Neuronal stem cell (in vitro differentiated cells): Measurements from ENCODE around the gene ADAMTS17.

Source experiments
- DNase-seq: peaks from one replicate; pipeline ENCODE4 v3.0.0-alpha.2; 2013; ENCODE audit warnings: low spot score
- H2AFZ ChIP-seq: one replicate; pipeline ENCODE4 v1.6.1; 2013; ENCODE audit warnings: mild to moderate bottlenecking, low read length, inconsistent platforms
- H2AK5ac ChIP-seq: 2 replicates; pipeline ENCODE4 v1.6.1; 2013; ENCODE audit warnings: low read depth, mild to moderate bottlenecking, inconsistent platforms, low read length, moderate library complexity, mixed read lengths
- H2BK120ac ChIP-seq: 2 replicates; pipeline ENCODE4 v1.6.1; 2013; ENCODE audit warnings: low read depth, mild to moderate bottlenecking, inconsistent platforms, low read length, moderate library complexity, mixed read lengths
- H2BK12ac ChIP-seq: one replicate; pipeline ENCODE4 v1.6.1; 2013; ENCODE audit warnings: low read length, inconsistent platforms
- H2BK15ac ChIP-seq: 2 replicates; pipeline ENCODE4 v1.6.1; 2013; ENCODE audit warnings: mild to moderate bottlenecking, low read length, inconsistent platforms, mixed read lengths
- H2BK5ac ChIP-seq: one replicate; pipeline ENCODE4 v1.6.1; 2013; ENCODE audit warnings: inconsistent platforms, mild to moderate bottlenecking, low read length, moderate library complexity
- H3K14ac ChIP-seq: one replicate; pipeline ENCODE4 v1.6.1; 2013; ENCODE audit warnings: low read length, inconsistent platforms
- H3K18ac ChIP-seq: 2 replicates; pipeline ENCODE4 v1.6.1; 2013; ENCODE audit warnings: low read length, inconsistent platforms
- H3K23ac ChIP-seq: 2 replicates; pipeline ENCODE4 v1.6.1; 2013; ENCODE audit warnings: low read depth, mild to moderate bottlenecking, mixed read lengths, low read length, inconsistent platforms; ENCODE audit not compliant: poor library complexity
- H3K27ac ChIP-seq: replicated peaks from 3 replicates; pipeline ENCODE4 v1.5.1; 2013; ENCODE audit warnings: low read length, inconsistent platforms
- H3K27me3 ChIP-seq, 3 experiments: 2 replicates each; pipeline ENCODE4 v1.6.1; 2013; ENCODE audit warnings: low read length in 3 of 3, mild to moderate bottlenecking in 2 of 3, inconsistent platforms in 1 of 3, low read depth in 1 of 3, mixed read lengths in 1 of 3, moderate library complexity in 1 of 3; ENCODE audit not compliant: control insufficient read depth in 3 of 3, insufficient read depth in 3 of 3
- H3K36me3 ChIP-seq, 2 donors: replicated peaks in 1 of 2; 2 replicates each; pipeline ENCODE4 v1.6.1; 2013; ENCODE audit warnings: low read length in 2 of 2; ENCODE audit not compliant: control insufficient read depth in 2 of 2, insufficient read depth in 2 of 2
- H3K4ac ChIP-seq: 2 replicates; pipeline ENCODE4 v1.6.1; 2013; ENCODE audit warnings: inconsistent platforms, mild to moderate bottlenecking, low read length, moderate library complexity
- H3K4me1 ChIP-seq, 2 donors: 1 replicate in 1 of 2; 2 replicates in 1 of 2; pipeline ENCODE4 v1.6.1; 2013; ENCODE audit warnings: low read length in 2 of 2, low read depth in 1 of 2; ENCODE audit not compliant: control insufficient read depth in 2 of 2, insufficient read depth in 1 of 2
- H3K4me2 ChIP-seq: one replicate; pipeline ENCODE4 v1.6.1; 2013; ENCODE audit warnings: mild to moderate bottlenecking, low read length, inconsistent platforms; ENCODE audit not compliant: insufficient read depth, poor library complexity, severe bottlenecking
- H3K4me3 ChIP-seq, 2 donors: 2 replicates each; pipeline ENCODE4 v1.5.1; 2013; ENCODE audit warnings: low read length in 2 of 2, mild to moderate bottlenecking in 2 of 2, inconsistent platforms in 1 of 2, moderate library complexity in 1 of 2
- H3K79me1 ChIP-seq: one replicate; pipeline ENCODE4 v1.6.1; 2013; ENCODE audit warnings: low read depth, mild to moderate bottlenecking, inconsistent platforms, low read length, moderate library complexity
- H3K9ac ChIP-seq: one replicate; pipeline ENCODE4 v1.6.1; 2013; ENCODE audit warnings: mild to moderate bottlenecking, low read depth, low read length, inconsistent platforms; ENCODE audit not compliant: poor library complexity
- H3K9me3 ChIP-seq, 2 donors: replicated peaks in 1 of 2; 2 replicates each; pipeline versions ENCODE3 to v1.6.1; 2013; ENCODE audit warnings: low read length in 2 of 2, mild to moderate bottlenecking in 2 of 2, inconsistent platforms in 1 of 2, low read depth in 1 of 2, mixed read lengths in 1 of 2, moderate library complexity in 1 of 2; ENCODE audit not compliant: control insufficient read depth in 2 of 2, insufficient read depth in 1 of 2
- H4K8ac ChIP-seq: one replicate; pipeline ENCODE4 v1.6.1; 2013; ENCODE audit warnings: low read depth, mild to moderate bottlenecking, inconsistent platforms, low read length, moderate library complexity
- H4K91ac ChIP-seq: one replicate; pipeline ENCODE4 v1.6.1; 2013; ENCODE audit warnings: low read length, low read depth, mild to moderate bottlenecking, inconsistent platforms; ENCODE audit not compliant: poor library complexity
- WGBS, 2 donors: extraction: QIAGEN DNeasy Blood & Tissue Kit; methylation state at CpG; one replicate each; pipeline ENCODE4 v1.1.7; 2013; ENCODE audit warnings: missing lambda C conversion rate in 2 of 2, mixed read lengths in 1 of 2; ENCODE audit not compliant: insufficient read length in 2 of 2, insufficient replicate concordance in 1 of 2; ENCODE audit errors: extremely low coverage in 2 of 2; 5-methylcytosine and 5-hydroxymethylcytosine counted together

ADAMTS17 gene

GRCh38 chr15:100307241-100308212 is 34.2 kb downstream of the ADAMTS17 start:
- Histone ChIP-seq H3K27me3 (peaks cover 0 to 8% (median 0%) of the 10 kb centered on the region in 3 experiments), H2BK15ac (no peak overlapping the region), H3K4me1 (no peaks in the 10 kb centered on the region), H3K9ac (no peak overlapping the region), H3K23ac (no peak overlapping the region), H3K79me1 (no peaks in the 10 kb centered on the region), H3K27ac (no peak overlapping the region), H3K4me3 (no peak overlapping the region), H3K18ac (no peak overlapping the region), H3K9me3 (no peaks in the 10 kb centered on the region), H2AK5ac (no peak overlapping the region), H4K91ac (no peak overlapping the region), H3K4me2 (no peak overlapping the region), H3K4ac (no peak overlapping the region), H2BK120ac (no peak overlapping the region), H2BK12ac (no peak overlapping the region), H4K8ac (no peak overlapping the region), H3K14ac (no peak overlapping the region), H3K36me3 (no peaks in the 10 kb centered on the region), H2AFZ (no peak overlapping the region), H2BK5ac (no peak overlapping the region)
- no peak for DNase-seq
- WGBS, 2 donors = no CpG with 5 or more reads among the region's 16 CpGs

GRCh38 chr15:100306098-100306497 is 35.7 kb downstream of the ADAMTS17 start:
- no peak overlapping the region for H2AFZ ChIP-seq
- H3K9ac ChIP-seq = no peak overlapping the region
- H3K23ac ChIP-seq = no peak overlapping the region
- no peak overlapping the region for H3K27ac ChIP-seq
- no CpG with 5 or more reads among the region's 8 CpGs for WGBS, 2 donors
- H3K27me3 ChIP-seq = peaks cover 0 to 8% (median 0%) of the 10 kb centered on the region in 3 experiments
- H2AK5ac ChIP-seq = peak overlapping the region; percentile 9
- H2BK120ac ChIP-seq = no peak overlapping the region
- no peak overlapping the region for H3K14ac ChIP-seq
- no peak overlapping the region for H3K4ac ChIP-seq
- no peaks in the 10 kb centered on the region for H3K36me3 ChIP-seq
- H2BK5ac ChIP-seq = no peak overlapping the region
- H3K4me1 ChIP-seq = no peaks in the 10 kb centered on the region
- H3K18ac ChIP-seq = no peak overlapping the region
- no peaks in the 10 kb centered on the region for H3K9me3 ChIP-seq
- no peak overlapping the region for H4K91ac ChIP-seq
- no peak for DNase-seq
- no peak overlapping the region for H2BK12ac ChIP-seq
- H4K8ac ChIP-seq = no peak overlapping the region
- H2BK15ac ChIP-seq = no peak overlapping the region
- no peak overlapping the region for H3K4me3 ChIP-seq
- H3K79me1 ChIP-seq = no peaks in the 10 kb centered on the region
- no peak overlapping the region for H3K4me2 ChIP-seq

GRCh38 chr15:100301910-100302431 is 39.8 kb downstream of the ADAMTS17 start:
- Histone ChIP-seq H2BK15ac (no peak overlapping the region), H3K4me1 (no peaks in the 10 kb centered on the region), H3K23ac (no peak overlapping the region), H3K27ac (no peak overlapping the region), H2AFZ (no peak overlapping the region), H3K9me3 (no peaks in the 10 kb centered on the region), H3K36me3 (no peaks in the 10 kb centered on the region), H3K4me3 (no peak overlapping the region), H3K9ac (no peak overlapping the region), H2AK5ac (no peak overlapping the region), H4K8ac (no peak overlapping the region), H3K4ac (no peak overlapping the region), H3K14ac (no peak overlapping the region), H4K91ac (no peak overlapping the region), H2BK5ac (no peak overlapping the region), H2BK12ac (no peak overlapping the region), H3K27me3 (no peaks in the 10 kb centered on the region), H3K79me1 (no peaks in the 10 kb centered on the region), H2BK120ac (no peak overlapping the region), H3K18ac (no peak overlapping the region), H3K4me2 (no peak overlapping the region)
- no peak for DNase-seq
- no CpG with 5 or more reads among the region's 2 CpGs for WGBS, 2 donors

GRCh38 chr15:100298257-100298656 is 43.5 kb downstream of the ADAMTS17 start:
- H3K9me3 ChIP-seq = peaks cover 0 to 1% of the 10 kb centered on the region in 2 donors
- H3K27me3 ChIP-seq = no peaks in the 10 kb centered on the region
- H3K4me2 ChIP-seq = no peak overlapping the region
- no peak overlapping the region for H3K27ac ChIP-seq
- H3K18ac ChIP-seq = no peak overlapping the region
- H2BK5ac ChIP-seq = no peak overlapping the region
- H3K23ac ChIP-seq = no peak overlapping the region
- no peak overlapping the region for H2AK5ac ChIP-seq
- H3K79me1 ChIP-seq = no peaks in the 10 kb centered on the region
- H3K36me3 ChIP-seq = no peaks in the 10 kb centered on the region
- H3K14ac ChIP-seq = no peak overlapping the region
- no peak overlapping the region for H4K91ac ChIP-seq
- no peak for DNase-seq
- H3K4me1 ChIP-seq = no peaks in the 10 kb centered on the region
- no peak overlapping the region for H2BK15ac ChIP-seq
- no peak overlapping the region for H3K9ac ChIP-seq
- H3K4me3 ChIP-seq = no peak overlapping the region
- no peak overlapping the region for H3K4ac ChIP-seq
- H4K8ac ChIP-seq = no peak overlapping the region
- H2AFZ ChIP-seq = no peak overlapping the region
- no peak overlapping the region for H2BK120ac ChIP-seq
- H2BK12ac ChIP-seq = no peak overlapping the region
- WGBS, 2 donors = no CpG with 5 or more reads among the region's 7 CpGs
